HEK293 (cell line): ENCODE data around the gene SFMBT2.
A peak's percentile ranks its signal among the peaks of the same experiment; 100 is the strongest.

ENCODE experiments used
- CTCF ChIA-PET: fragments of 350-600 bp; formaldehyde crosslinking; extraction: SDS; loops from one replicate; lab custom pipeline; 2021; ENCODE audit warnings: antibody characterized with exemption; lab: Yijun Ruan, JAX
- POLR2A ChIA-PET: fragments of 300-600 bp; formaldehyde crosslinking; extraction: SDS; loops from one replicate; lab custom pipeline; 2020; ENCODE audit warnings: antibody characterized with exemption, inconsistent platforms; lab: Yijun Ruan, JAX
- H3K27ac ChIP-seq: fragments of 200-500 bp; sonication (Bioruptor generic); 2 replicates; pipeline ENCODE4 v1.5.1; 2014; ENCODE audit warnings: low read depth, low read length, control low read depth, inconsistent platforms; ENCODE audit errors: extremely low read depth
- H3K36me3 ChIP-seq, 2 experiments: fragments of 200-500 bp in 1 of 2; sonication (Bioruptor generic) in 1 of 2; 1 replicate in 1 of 2; 2 replicates in 1 of 2; pipeline ENCODE4 v1.5.1; 2014 to 2017; ENCODE audit warnings: inconsistent platforms in 2 of 2, low read length in 2 of 2; ENCODE audit not compliant: control insufficient read depth in 2 of 2, insufficient read depth in 1 of 2
- H3K4me1 ChIP-seq: fragments of 200-500 bp; sonication (Bioruptor generic); 2 replicates; pipeline ENCODE4 v1.5.1; 2014; ENCODE audit warnings: mild to moderate bottlenecking, low read length, inconsistent platforms; ENCODE audit not compliant: control insufficient read depth, insufficient read depth
- H3K4me3 ChIP-seq: 2 replicates; pipeline ENCODE4 v1.5.1; 2011; ENCODE audit warnings: low read depth, mild to moderate bottlenecking, control low read depth, low read length, moderate library complexity
- H3K9me3 ChIP-seq: fragments of 200-500 bp; sonication (Bioruptor generic); 2 replicates; pipeline ENCODE4 v1.5.1; 2014; ENCODE audit warnings: low read depth, low read length, inconsistent platforms; ENCODE audit not compliant: control insufficient read depth, insufficient read depth
- MZF1 ChIP-seq: fragments of 450-650 bp; formaldehyde crosslinking; IDR thresholded peaks from 2 replicates; pipeline ENCODE4 v1.5.1; 2017; ENCODE audit warnings: missing biosample characterization, missing genetic modification characterization, borderline replicate concordance
- SCRT1 ChIP-seq: fragments of 450-650 bp; formaldehyde crosslinking; IDR thresholded peaks from 2 replicates; pipeline ENCODE4 v1.5.1; 2016; ENCODE audit warnings: missing biosample characterization, missing genetic modification characterization, borderline replicate concordance
- SCRT2 ChIP-seq: fragments of 450-650 bp; formaldehyde crosslinking; IDR thresholded peaks from 2 replicates; pipeline ENCODE4 v1.5.1; 2016; ENCODE audit warnings: missing biosample characterization, missing genetic modification characterization
- SETDB1 ChIP-seq: IDR thresholded peaks from one replicate; pipeline ENCODE4 v1.6.1; 2017; ENCODE audit warnings: mild to moderate bottlenecking, low read length, moderate library complexity, mixed read lengths; ENCODE audit not compliant: insufficient read length
- ZNF121 ChIP-seq: fragments of 450-650 bp; formaldehyde crosslinking; IDR thresholded peaks from 2 replicates; pipeline ENCODE4 v1.5.1; 2016; ENCODE audit warnings: missing biosample characterization, missing genetic modification characterization
- ZNF175 ChIP-seq: fragments of 450-650 bp; formaldehyde crosslinking; IDR thresholded peaks from 2 replicates; pipeline ENCODE4 v1.5.1; 2016; ENCODE audit warnings: missing biosample characterization, missing genetic modification characterization
- ZNF19 ChIP-seq: fragments of 450-650 bp; formaldehyde crosslinking; IDR thresholded peaks from 2 replicates; pipeline ENCODE4; 2016; ENCODE audit warnings: missing biosample characterization, missing genetic modification characterization, low read depth
- ZNF2 ChIP-seq: fragments of 450-650 bp; formaldehyde crosslinking; IDR thresholded peaks from 2 replicates; pipeline ENCODE4 v1.5.1; 2016; ENCODE audit warnings: missing biosample characterization, missing genetic modification characterization
- ZNF266 ChIP-seq: fragments of 450-650 bp; formaldehyde crosslinking; IDR thresholded peaks from 2 replicates; pipeline ENCODE4 v1.5.1; 2016; ENCODE audit warnings: missing biosample characterization, missing genetic modification characterization, low read depth
- ZNF341 ChIP-seq: fragments of 450-650 bp; formaldehyde crosslinking; IDR thresholded peaks from 2 replicates; pipeline ENCODE4; 2016; ENCODE audit warnings: low read depth, missing biosample characterization, missing genetic modification characterization
- ZNF391 ChIP-seq: fragments of 450-650 bp; formaldehyde crosslinking; IDR thresholded peaks from 2 replicates; pipeline ENCODE4 v1.5.1; 2016; ENCODE audit warnings: low read depth, missing biosample characterization, missing genetic modification characterization, borderline replicate concordance
- ZNF521 ChIP-seq: fragments of 450-650 bp; formaldehyde crosslinking; IDR thresholded peaks from 2 replicates; pipeline ENCODE4 v1.5.1; 2017; ENCODE audit warnings: missing biosample characterization, mild to moderate bottlenecking, missing genetic modification characterization
- ZNF629 ChIP-seq: fragments of 450-650 bp; formaldehyde crosslinking; IDR thresholded peaks from 2 replicates; pipeline ENCODE4 v1.5.1; 2017; ENCODE audit warnings: missing biosample characterization, missing genetic modification characterization
- ZNF658 ChIP-seq: fragments of 450-650 bp; formaldehyde crosslinking; IDR thresholded peaks from 2 replicates; pipeline ENCODE4; 2016; ENCODE audit warnings: missing biosample characterization, missing genetic modification characterization
- ZNF785 ChIP-seq: fragments of 450-650 bp; formaldehyde crosslinking; IDR thresholded peaks from 2 replicates; pipeline ENCODE4 v1.5.1; 2016; ENCODE audit warnings: missing biosample characterization, missing genetic modification characterization
- TF ChIP-seq, protein P1 (sequence below): fragments of 450-650 bp; formaldehyde crosslinking; optimal IDR thresholded peaks from 2 replicates; pipeline ENCODE3; 2016; ENCODE audit warnings: missing biosample characterization, mild to moderate bottlenecking, missing genetic modification characterization
- TF ChIP-seq, protein P2 (sequence below): fragments of 450-650 bp; formaldehyde crosslinking; IDR thresholded peaks from 2 replicates; pipeline ENCODE4 v1.5.1; 2016; ENCODE audit warnings: missing biosample characterization, missing genetic modification characterization, borderline replicate concordance
- TF ChIP-seq, protein P3 (sequence below): fragments of 450-650 bp; formaldehyde crosslinking; IDR thresholded peaks from 2 replicates; pipeline ENCODE4 v1.5.1; 2017; ENCODE audit warnings: missing biosample characterization, missing genetic modification characterization
- TF ChIP-seq, protein P4 (sequence below): fragments of 450-650 bp; formaldehyde crosslinking; IDR thresholded peaks from 2 replicates; pipeline ENCODE4 v1.5.1; 2016; ENCODE audit warnings: missing biosample characterization, missing genetic modification characterization

SFMBT2 gene

DNA sequence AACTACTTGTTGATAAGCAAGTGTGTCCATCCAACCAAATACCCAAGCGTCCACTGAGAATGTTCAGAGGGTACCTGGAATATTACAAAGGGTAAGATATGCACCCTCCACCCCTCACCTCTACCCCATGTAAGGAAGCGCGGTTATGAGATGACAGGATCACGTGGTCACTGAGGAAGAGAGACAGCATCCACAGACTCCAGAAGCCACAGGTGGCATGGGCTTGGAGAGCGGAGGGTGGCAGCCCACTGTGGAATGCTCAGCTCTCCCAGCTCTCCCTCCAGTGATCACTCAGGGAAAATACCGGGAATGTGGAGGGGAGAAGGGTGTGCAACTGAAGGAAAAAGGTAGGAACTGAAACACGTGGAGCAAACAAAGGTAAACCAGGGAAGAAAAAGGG lies 25.7 kb downstream of the SFMBT2 start:
- H3K4me1 ChIP-seq, result peaks cover 13% of the 10 kb centered on the region
- no peak overlapping the region for H3K27ac ChIP-seq
- CTCF ChIA-PET, result interaction anchor here (0.6 kb wide), 1 partner anchor 88 kb away, joined by 6 read pairs; no protein-coding TSS in a partner anchor
- peaks cover 0 to 17% of the 10 kb centered on the region in 2 experiments; a peak in 2 of 3 replicates for H3K36me3 ChIP-seq
- H3K4me3 ChIP-seq, result no peak overlapping the region
- H3K9me3 ChIP-seq, result no peaks in the 10 kb centered on the region
- TF ChIP-seq, protein P1, sequence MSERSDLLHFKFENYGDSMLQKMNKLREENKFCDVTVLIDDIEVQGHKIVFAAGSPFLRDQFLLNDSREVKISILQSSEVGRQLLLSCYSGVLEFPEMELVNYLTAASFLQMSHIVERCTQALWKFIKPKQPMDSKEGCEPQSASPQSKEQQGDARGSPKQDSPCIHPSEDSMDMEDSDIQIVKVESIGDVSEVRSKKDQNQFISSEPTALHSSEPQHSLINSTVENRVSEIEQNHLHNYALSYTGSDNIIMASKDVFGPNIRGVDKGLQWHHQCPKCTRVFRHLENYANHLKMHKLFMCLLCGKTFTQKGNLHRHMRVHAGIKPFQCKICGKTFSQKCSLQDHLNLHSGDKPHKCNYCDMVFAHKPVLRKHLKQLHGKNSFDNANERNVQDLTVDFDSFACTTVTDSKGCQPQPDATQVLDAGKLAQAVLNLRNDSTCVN (tag by site-specific recombination), result no peak
- TF ChIP-seq, protein P2, sequence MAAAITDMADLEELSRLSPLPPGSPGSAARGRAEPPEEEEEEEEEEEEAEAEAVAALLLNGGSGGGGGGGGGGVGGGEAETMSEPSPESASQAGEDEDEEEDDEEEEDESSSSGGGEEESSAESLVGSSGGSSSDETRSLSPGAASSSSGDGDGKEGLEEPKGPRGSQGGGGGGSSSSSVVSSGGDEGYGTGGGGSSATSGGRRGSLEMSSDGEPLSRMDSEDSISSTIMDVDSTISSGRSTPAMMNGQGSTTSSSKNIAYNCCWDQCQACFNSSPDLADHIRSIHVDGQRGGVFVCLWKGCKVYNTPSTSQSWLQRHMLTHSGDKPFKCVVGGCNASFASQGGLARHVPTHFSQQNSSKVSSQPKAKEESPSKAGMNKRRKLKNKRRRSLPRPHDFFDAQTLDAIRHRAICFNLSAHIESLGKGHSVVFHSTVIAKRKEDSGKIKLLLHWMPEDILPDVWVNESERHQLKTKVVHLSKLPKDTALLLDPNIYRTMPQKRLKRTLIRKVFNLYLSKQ (tag by site-specific recombination), result no peak
- TF ChIP-seq ZNF175 (no peak), ZNF658 (tag by site-specific recombination) (no peak), ZNF19 (no peak), ZNF266 (tag by site-specific recombination) (no peak), ZNF2 (tag by site-specific recombination) (no peak), SCRT1 (peak; percentile 77), ZNF785 (no peak), ZNF391 (tag by site-specific recombination) (no peak), ZNF341 (tag by site-specific recombination) (peak; percentile 42), ZNF629 (no peak), SCRT2 (tag by site-specific recombination) (peak; percentile 90)
- TF ChIP-seq, protein P3, sequence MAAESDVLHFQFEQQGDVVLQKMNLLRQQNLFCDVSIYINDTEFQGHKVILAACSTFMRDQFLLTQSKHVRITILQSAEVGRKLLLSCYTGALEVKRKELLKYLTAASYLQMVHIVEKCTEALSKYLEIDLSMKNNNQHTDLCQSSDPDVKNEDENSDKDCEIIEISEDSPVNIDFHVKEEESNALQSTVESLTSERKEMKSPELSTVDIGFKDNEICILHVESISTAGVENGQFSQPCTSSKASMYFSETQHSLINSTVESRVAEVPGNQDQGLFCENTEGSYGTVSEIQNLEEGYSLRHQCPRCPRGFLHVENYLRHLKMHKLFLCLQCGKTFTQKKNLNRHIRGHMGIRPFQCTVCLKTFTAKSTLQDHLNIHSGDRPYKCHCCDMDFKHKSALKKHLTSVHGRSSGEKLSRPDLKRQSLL (tag by site-specific recombination), result no peak
- TF ChIP-seq, protein P4, sequence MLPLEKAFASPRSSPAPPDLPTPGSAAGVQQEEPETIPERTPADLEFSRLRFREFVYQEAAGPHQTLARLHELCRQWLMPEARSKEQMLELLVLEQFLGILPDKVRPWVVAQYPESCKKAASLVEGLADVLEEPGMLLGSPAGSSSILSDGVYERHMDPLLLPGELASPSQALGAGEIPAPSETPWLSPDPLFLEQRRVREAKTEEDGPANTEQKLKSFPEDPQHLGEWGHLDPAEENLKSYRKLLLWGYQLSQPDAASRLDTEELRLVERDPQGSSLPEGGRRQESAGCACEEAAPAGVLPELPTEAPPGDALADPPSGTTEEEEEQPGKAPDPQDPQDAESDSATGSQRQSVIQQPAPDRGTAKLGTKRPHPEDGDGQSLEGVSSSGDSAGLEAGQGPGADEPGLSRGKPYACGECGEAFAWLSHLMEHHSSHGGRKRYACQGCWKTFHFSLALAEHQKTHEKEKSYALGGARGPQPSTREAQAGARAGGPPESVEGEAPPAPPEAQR (tag by site-specific recombination), result no peak
- POLR2A ChIA-PET, result no interaction called here

DNA sequence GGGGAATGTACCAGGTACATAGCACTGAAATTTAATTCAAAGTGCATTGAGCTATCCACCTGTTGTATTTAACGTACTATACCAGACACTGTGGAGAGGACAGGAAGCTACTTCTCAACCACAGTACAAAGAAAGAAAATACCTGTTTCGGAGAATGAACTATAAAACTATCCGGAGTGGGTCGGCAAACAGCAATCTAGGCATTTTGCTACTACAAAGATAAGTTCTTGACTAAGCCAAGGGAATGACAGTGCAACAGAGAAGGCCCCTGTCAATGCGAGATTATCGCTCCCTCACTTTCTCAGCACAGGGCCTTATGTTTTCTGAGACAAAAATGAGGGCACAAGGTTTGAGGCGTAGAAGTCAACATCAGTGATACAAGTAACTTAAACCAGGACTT lies 27.4 kb downstream of the SFMBT2 start:
- ChIA-PET POLR2A (no interaction called here), CTCF (interaction anchor here (0.7 to 1.5 kb wide), 2 partner anchors 464 to 894 kb away, joined by 3 to 5 read pairs; no protein-coding TSS in a partner anchor)
- H3K36me3 ChIP-seq, result peaks cover 3 to 25% of the 10 kb centered on the region in 2 experiments; a peak in 2 of 3 replicates

DNA sequence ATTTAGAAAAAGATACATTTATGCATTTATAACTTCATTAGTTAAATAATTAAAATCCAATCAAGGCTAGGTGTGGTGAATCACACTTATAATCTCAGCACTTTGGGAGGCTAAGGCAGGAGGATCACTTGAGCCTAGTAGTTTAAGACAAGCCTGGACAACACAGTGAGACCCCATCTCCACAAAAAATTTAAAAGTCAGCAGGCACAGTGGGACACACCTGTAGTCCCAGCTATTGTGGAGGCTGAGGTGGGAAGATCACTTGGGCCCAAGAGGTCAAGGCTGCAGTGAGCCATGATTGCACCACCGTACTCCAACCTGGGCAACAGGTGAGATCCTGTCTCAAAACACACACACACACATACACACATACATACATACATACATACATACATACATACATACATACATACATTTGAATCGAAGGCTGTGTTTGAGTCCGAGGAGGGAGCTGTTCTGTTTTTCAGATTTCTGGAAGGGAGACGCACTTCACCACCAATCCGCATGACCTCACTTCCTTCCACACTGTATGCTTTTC lies 30.1 kb downstream of the SFMBT2 start:
- ChIA-PET POLR2A (no interaction called here), CTCF (no interaction called here)
- H3K4me3 ChIP-seq, result no peak overlapping the region
- H3K4me1 ChIP-seq, result peaks cover 3% of the 10 kb centered on the region; the same call in 1 of the 2 replicates
- peak; percentile 90 for TF ChIP-seq ZNF121 (tag by site-specific recombination)
- no peak for TF ChIP-seq ZNF521 (tag by site-specific recombination)
- TF ChIP-seq SCRT2 (tag by site-specific recombination), result peak; percentile 86
- peak; percentile 69 for TF ChIP-seq SCRT1
- peaks cover 10 to 38% of the 10 kb centered on the region in 2 experiments; a peak in 2 of 3 replicates for H3K36me3 ChIP-seq
- H3K9me3 ChIP-seq, result no peaks in the 10 kb centered on the region
- no peak overlapping the region for H3K27ac ChIP-seq

More for the DNA sequence above, 27.4 kb downstream of the SFMBT2 start:
- Histone ChIP-seq H3K27ac (no peak overlapping the region), H3K4me1 (peaks cover 7% of the 10 kb centered on the region), H3K4me3 (no peak overlapping the region), H3K9me3 (no peaks in the 10 kb centered on the region)
- no peak for TF ChIP-seq SETDB1
- TF ChIP-seq SCRT2 (tag by site-specific recombination), result peak; percentile 59
- TF ChIP-seq MZF1 (tag by site-specific recombination), result no peak
- TF ChIP-seq SCRT1, result no peak
